SK-N-SH treated with all-trans-retinoic acid at 6 μM for 48 hours (cell line): ENCODE data around the gene NXPH4.

ENCODE experiments used
- ATAC-seq: fragments of 200-7000 bp; cut with Tn5 transposase; 3 replicates; pipeline ENCODE4 v1.9.1; 2020; ENCODE audit warnings: mild to moderate bottlenecking, moderate library complexity
- ARNTL ChIP-seq: fragments of 450-650 bp; formaldehyde crosslinking; IDR thresholded peaks from 2 replicates; pipeline ENCODE4 v1.5.0; 2020; ENCODE audit warnings: low read depth, mild to moderate bottlenecking, moderate library complexity, borderline replicate concordance
- BACH2 ChIP-seq: fragments of 250-450 bp; sonication (Bioruptor Pico); IDR thresholded peaks from 2 replicates; pipeline ENCODE4 v1.9.0; 2021; ENCODE audit warnings: mild to moderate bottlenecking, borderline replicate concordance
- CSDC2 ChIP-seq: fragments of 250-450 bp; sonication (Bioruptor Pico); IDR thresholded peaks from 2 replicates; pipeline ENCODE4 v1.5.0; 2020; ENCODE audit warnings: mild to moderate bottlenecking, moderate library complexity
- ESRRG ChIP-seq: fragments of 250-450 bp; sonication (Bioruptor Pico); IDR thresholded peaks from 2 replicates; pipeline ENCODE4 v1.6.1; 2021; ENCODE audit warnings: mild to moderate bottlenecking
- GLIS3 ChIP-seq: fragments of 250-450 bp; sonication (Bioruptor Pico); IDR thresholded peaks from 2 replicates; pipeline ENCODE4 v1.5.0; 2020; ENCODE audit warnings: mild to moderate bottlenecking, moderate library complexity
- ISL1 ChIP-seq: fragments of 250-450 bp; sonication (Bioruptor Pico); IDR thresholded peaks from 2 replicates; pipeline ENCODE4 v2.1.2; 2022; ENCODE audit warnings: mild to moderate bottlenecking, moderate library complexity
- OSR1 ChIP-seq: fragments of 250-450 bp; sonication (Bioruptor Pico); IDR thresholded peaks from 2 replicates; pipeline ENCODE4 v1.8.0; 2022; ENCODE audit warnings: moderate library complexity, mild to moderate bottlenecking, inconsistent platforms
- PATZ1 ChIP-seq: fragments of 250-450 bp; sonication (Bioruptor Pico); IDR thresholded peaks from 2 replicates; pipeline ENCODE4 v1.8.0; 2020; ENCODE audit warnings: mild to moderate bottlenecking, moderate library complexity, borderline replicate concordance
- PPARA ChIP-seq: fragments of 250-450 bp; sonication (Bioruptor Pico); IDR thresholded peaks from 2 replicates; pipeline ENCODE4 v1.5.0; 2020; ENCODE audit warnings: mild to moderate bottlenecking, borderline replicate concordance
- RARB ChIP-seq: fragments of 250-450 bp; sonication (Bioruptor Pico); IDR thresholded peaks from 2 replicates; pipeline ENCODE4 v1.8.0; 2021; ENCODE audit warnings: mild to moderate bottlenecking, moderate library complexity
- SNAI2 ChIP-seq: fragments of 250-450 bp; sonication (Bioruptor Pico); IDR thresholded peaks from 2 replicates; pipeline ENCODE4 v1.5.0; 2020; ENCODE audit warnings: mild to moderate bottlenecking, moderate library complexity
- TCF4 ChIP-seq: fragments of 250-450 bp; sonication (Bioruptor Pico); IDR thresholded peaks from 2 replicates; pipeline ENCODE4 v1.8.0; 2021; ENCODE audit warnings: mild to moderate bottlenecking, moderate library complexity, borderline replicate concordance
- TOX ChIP-seq: fragments of 250-450 bp; sonication (Bioruptor Pico); IDR thresholded peaks from 2 replicates; pipeline ENCODE4 v1.8.0; 2021; ENCODE audit warnings: mild to moderate bottlenecking, moderate library complexity, borderline replicate concordance
- ZC3H10 ChIP-seq: fragments of 250-450 bp; sonication (Bioruptor Pico); IDR thresholded peaks from 2 replicates; pipeline ENCODE4 v1.5.1; 2021; ENCODE audit warnings: mild to moderate bottlenecking, moderate library complexity
- ZFP3 ChIP-seq: fragments of 250-450 bp; sonication (Bioruptor Pico); IDR thresholded peaks from 2 replicates; pipeline ENCODE4 v1.5.0; 2020; ENCODE audit warnings: mild to moderate bottlenecking, moderate library complexity
- ZFP30 ChIP-seq: fragments of 450-650 bp; formaldehyde crosslinking; IDR thresholded peaks from 2 replicates; pipeline ENCODE4 v1.5.0; 2022; ENCODE audit warnings: mild to moderate bottlenecking, moderate library complexity
- ZNF565 ChIP-seq: fragments of 450-650 bp; formaldehyde crosslinking; conservative IDR thresholded peaks from 2 replicates; pipeline ENCODE4 v1.5.0; 2020; ENCODE audit warnings: low read depth, mild to moderate bottlenecking, moderate library complexity
- TF ChIP-seq, protein P1 (sequence below): fragments of 250-450 bp; sonication (Bioruptor Pico); IDR thresholded peaks from 2 replicates; pipeline ENCODE4 v1.5.1; 2021; ENCODE audit warnings: mild to moderate bottlenecking, moderate library complexity
- TF ChIP-seq, protein P2 (sequence below): fragments of 250-450 bp; sonication (Bioruptor Pico); IDR thresholded peaks from 2 replicates; pipeline ENCODE4 v1.8.0; 2021; ENCODE audit warnings: low read depth, mild to moderate bottlenecking, moderate library complexity, borderline replicate concordance
- TF ChIP-seq, protein P3 (sequence below): fragments of 250-450 bp; sonication (Bioruptor Pico); IDR thresholded peaks from 2 replicates; pipeline ENCODE4 v1.5.1; 2020; ENCODE audit warnings: low read depth, mild to moderate bottlenecking, moderate library complexity

The NXPH4 gene

DNA sequence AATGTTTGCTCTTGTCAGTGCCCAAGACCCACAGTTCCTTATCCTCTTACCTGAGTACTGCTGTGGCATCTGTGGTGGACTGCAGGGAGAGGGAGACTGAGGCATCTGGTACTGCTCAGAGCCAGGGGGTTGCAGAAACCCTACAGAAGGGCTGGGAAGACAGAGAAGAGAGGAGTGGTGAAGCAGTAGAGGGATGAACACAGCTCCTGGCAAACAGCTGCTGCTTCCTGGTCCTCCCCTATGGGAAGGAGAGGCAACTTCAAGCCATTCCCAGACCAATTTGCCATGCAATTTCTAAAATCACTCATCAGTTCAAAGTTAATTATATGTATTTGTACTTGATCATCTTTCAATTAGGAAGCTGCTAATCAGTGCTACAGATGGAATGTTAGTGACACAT, 50.1 kb downstream of the NXPH4 start:
- ATAC-seq: no peak
- no peak for TF ChIP-seq ISL1
- TF ChIP-seq OSR1 (CRISPR knock-in tag): no peak
- TF ChIP-seq ESRRG (CRISPR knock-in tag): no peak
- TF ChIP-seq, protein P1, sequence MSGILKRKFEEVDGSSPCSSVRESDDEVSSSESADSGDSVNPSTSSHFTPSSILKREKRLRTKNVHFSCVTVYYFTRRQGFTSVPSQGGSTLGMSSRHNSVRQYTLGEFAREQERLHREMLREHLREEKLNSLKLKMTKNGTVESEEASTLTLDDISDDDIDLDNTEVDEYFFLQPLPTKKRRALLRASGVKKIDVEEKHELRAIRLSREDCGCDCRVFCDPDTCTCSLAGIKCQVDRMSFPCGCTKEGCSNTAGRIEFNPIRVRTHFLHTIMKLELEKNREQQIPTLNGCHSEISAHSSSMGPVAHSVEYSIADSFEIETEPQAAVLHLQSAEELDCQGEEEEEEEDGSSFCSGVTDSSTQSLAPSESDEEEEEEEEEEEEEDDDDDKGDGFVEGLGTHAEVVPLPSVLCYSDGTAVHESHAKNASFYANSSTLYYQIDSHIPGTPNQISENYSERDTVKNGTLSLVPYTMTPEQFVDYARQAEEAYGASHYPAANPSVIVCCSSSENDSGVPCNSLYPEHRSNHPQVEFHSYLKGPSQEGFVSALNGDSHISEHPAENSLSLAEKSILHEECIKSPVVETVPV (CRISPR knock-in tag): no peak
- no peak for TF ChIP-seq ZFP3 (CRISPR knock-in tag)
- TF ChIP-seq BACH2 (CRISPR knock-in tag): no peak
- no peak for TF ChIP-seq ZFP30 (CRISPR knock-in tag)
- TF ChIP-seq, protein P2, sequence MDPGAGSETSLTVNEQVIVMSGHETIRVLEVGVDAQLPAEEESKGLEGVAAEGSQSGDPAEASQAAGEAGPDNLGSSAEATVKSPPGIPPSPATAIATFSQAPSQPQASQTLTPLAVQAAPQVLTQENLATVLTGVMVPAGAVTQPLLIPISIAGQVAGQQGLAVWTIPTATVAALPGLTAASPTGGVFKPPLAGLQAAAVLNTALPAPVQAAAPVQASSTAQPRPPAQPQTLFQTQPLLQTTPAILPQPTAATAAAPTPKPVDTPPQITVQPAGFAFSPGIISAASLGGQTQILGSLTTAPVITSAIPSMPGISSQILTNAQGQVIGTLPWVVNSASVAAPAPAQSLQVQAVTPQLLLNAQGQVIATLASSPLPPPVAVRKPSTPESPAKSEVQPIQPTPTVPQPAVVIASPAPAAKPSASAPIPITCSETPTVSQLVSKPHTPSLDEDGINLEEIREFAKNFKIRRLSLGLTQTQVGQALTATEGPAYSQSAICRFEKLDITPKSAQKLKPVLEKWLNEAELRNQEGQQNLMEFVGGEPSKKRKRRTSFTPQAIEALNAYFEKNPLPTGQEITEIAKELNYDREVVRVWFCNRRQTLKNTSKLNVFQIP (CRISPR knock-in tag): no peak
- no peak for TF ChIP-seq TOX
- TF ChIP-seq PATZ1: no peak
- no peak for TF ChIP-seq SNAI2 (CRISPR knock-in tag)
- no peak for TF ChIP-seq CSDC2 (CRISPR knock-in tag)
- no peak for TF ChIP-seq ARNTL (CRISPR knock-in tag)
- TF ChIP-seq ZNF565: no peak
- no peak for TF ChIP-seq ZC3H10
- TF ChIP-seq GLIS3 (CRISPR knock-in tag): no peak
- no peak for TF ChIP-seq PPARA (CRISPR knock-in tag)

DNA sequence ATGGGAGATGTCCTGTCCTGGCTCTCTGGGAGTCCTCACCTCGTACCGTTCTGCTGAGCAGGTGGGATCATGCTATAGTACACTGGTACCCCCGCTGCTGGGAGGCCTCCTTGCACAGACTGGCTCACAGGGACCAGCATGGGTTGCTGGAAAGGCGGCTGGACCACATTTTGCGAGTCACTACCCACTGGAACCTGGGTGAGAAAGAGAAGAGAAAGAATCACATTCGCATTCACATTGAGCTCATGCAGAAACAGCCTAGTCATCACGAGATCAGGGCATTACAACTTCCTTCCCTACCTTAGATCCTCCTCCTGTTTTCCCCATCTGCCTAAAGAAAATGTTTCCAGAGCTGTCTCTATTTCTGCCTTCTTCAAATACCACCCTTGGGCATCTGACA, 51.7 kb downstream of the NXPH4 start:
- no peak for ATAC-seq
- TF ChIP-seq ZFP30 (CRISPR knock-in tag) (no peak), TOX (no peak), ISL1 (no peak), PPARA (CRISPR knock-in tag) (no peak), ZFP3 (CRISPR knock-in tag) (no peak), RARB (no peak), ZNF565 (no peak), ESRRG (CRISPR knock-in tag) (no peak), CSDC2 (CRISPR knock-in tag) (no peak)
- TF ChIP-seq, protein P3, sequence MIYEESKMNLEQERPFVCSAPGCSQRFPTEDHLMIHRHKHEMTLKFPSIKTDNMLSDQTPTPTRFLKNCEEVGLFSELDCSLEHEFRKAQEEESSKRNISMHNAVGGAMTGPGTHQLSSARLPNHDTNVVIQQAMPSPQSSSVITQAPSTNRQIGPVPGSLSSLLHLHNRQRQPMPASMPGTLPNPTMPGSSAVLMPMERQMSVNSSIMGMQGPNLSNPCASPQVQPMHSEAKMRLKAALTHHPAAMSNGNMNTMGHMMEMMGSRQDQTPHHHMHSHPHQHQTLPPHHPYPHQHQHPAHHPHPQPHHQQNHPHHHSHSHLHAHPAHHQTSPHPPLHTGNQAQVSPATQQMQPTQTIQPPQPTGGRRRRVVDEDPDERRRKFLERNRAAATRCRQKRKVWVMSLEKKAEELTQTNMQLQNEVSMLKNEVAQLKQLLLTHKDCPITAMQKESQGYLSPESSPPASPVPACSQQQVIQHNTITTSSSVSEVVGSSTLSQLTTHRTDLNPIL (CRISPR knock-in tag): no peak

DNA sequence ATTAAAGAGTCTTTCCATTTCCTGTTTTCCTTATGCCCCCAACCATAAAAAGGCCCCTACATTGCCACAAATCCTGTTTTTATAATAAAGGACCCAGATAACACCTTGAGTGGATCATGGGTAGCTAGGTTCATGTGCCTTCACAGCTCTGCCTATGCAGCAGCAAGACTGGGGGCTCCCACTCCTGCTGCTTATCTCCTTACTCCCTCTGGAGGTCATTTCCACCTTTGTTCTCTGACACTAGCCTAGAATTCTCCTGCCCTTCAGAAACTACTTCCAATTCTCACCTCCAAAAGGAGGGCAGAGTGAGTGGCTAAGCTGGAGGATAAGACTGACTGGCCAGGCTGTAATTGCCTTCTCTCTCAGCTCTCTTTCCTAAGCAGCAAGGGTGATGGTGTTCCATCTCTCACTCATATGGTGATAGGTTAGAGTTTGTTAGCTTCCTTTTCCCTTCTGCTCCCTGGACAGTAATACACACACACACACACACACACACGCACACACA, 54.4 kb downstream of the NXPH4 start:
- TF ChIP-seq PPARA (CRISPR knock-in tag) (no peak), ZFP30 (CRISPR knock-in tag) (no peak), ZNF565 (no peak), BACH2 (CRISPR knock-in tag) (no peak), RARB (no peak)
- ATAC-seq: 0 out of 3 replicates have a peak, but pooled peaks have one; percentile 33

GRCh38 chr12:57272337-57273151, 56.0 kb downstream of the NXPH4 start:
- no peak for TF ChIP-seq TCF4 (CRISPR knock-in tag)
- TF ChIP-seq CSDC2 (CRISPR knock-in tag): no peak
- TF ChIP-seq, protein P2 (CRISPR knock-in tag): no peak
- TF ChIP-seq PATZ1: no peak
- TF ChIP-seq OSR1 (CRISPR knock-in tag): no peak
- ATAC-seq: peak; percentile 75
